Thyroid gland (tissue), 4 donors: ENCODE data around the gene MAJIN.

Experiments
- POLR2A ChIP-seq, 2 donors: fragments of 450-650 bp; IDR thresholded peaks; one replicate each; pipeline ENCODE4 v1.6.1; 2017; ENCODE audit warnings: antibody characterized with exemption in 2 of 2, mild to moderate bottlenecking in 2 of 2, moderate library complexity in 1 of 2
- TF ChIP-seq, protein P1 (sequence below), 6 experiments: fragments of 200-600 bp in 3 of 6; fragments of 450-650 bp in 3 of 6; sonication (generic) in 3 of 6; IDR thresholded peaks; one replicate each; pipeline ENCODE4 v1.5.1; 2016 to 2019; ENCODE audit warnings: antibody characterized with exemption in 6 of 6, mild to moderate bottlenecking in 2 of 6, inconsistent platforms in 1 of 6, moderate library complexity in 1 of 6

DNA sequence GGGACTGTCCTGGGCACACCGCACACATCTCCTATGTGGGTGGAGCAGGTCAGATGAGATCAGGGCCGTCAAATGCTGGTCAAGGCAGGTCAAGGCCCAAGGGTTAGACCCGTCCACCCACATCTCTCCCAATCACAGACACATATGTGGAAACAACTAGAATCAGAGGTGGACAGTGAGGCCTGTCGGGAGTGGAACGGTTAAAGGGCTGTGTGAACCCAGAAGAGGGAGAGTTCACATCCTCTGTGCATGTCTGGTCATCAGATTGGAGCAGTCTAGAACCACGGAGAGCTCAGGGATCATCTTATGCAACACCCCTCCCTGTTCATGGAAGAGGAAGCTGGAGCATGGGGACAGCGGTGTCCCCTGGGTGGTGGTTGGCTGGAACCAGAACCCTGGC is 47.9 kb upstream of the MAJIN start:
- TF ChIP-seq, protein P1, sequence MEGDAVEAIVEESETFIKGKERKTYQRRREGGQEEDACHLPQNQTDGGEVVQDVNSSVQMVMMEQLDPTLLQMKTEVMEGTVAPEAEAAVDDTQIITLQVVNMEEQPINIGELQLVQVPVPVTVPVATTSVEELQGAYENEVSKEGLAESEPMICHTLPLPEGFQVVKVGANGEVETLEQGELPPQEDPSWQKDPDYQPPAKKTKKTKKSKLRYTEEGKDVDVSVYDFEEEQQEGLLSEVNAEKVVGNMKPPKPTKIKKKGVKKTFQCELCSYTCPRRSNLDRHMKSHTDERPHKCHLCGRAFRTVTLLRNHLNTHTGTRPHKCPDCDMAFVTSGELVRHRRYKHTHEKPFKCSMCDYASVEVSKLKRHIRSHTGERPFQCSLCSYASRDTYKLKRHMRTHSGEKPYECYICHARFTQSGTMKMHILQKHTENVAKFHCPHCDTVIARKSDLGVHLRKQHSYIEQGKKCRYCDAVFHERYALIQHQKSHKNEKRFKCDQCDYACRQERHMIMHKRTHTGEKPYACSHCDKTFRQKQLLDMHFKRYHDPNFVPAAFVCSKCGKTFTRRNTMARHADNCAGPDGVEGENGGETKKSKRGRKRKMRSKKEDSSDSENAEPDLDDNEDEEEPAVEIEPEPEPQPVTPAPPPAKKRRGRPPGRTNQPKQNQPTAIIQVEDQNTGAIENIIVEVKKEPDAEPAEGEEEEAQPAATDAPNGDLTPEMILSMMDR (IDR thresholded peaks at IDR 0.05): no peak
- no peak for TF ChIP-seq POLR2A (IDR thresholded peaks at IDR 0.05)
